ENCODE data around the gene GID4.

DNA sequence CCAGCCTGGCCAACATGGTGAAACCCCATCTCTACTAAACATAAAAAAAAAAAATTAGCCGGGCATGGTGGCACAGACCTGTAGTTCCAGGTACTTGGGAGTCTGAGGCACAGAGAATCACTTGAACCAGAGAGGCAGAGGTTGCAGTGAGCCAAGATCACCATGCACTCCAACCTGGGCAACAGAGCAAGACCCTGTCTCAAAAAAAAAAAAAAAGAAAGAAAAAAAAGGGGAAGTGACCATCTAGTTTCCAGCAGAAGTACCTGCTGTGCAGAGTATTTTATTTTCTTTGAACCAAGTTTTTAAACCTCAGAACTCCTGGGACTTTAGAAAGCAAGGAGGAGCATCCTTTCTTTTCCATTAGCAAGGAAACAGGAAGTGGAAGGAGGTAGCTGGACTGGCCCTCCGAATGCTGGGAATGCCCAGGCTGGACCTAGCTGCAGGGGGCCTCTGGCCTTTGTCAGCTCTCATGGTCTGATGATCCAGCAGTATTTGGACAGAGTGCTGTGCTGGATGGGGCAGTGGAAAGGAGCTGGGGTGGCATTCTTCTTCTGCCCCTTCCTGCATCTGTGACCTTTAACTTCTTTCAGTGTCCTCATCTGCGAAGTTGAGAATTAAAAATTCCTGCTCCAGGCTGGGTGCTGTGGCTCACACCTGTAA lies 6.6 kb downstream of the GID4 start:
- TF ChIP-seq, protein P1, sequence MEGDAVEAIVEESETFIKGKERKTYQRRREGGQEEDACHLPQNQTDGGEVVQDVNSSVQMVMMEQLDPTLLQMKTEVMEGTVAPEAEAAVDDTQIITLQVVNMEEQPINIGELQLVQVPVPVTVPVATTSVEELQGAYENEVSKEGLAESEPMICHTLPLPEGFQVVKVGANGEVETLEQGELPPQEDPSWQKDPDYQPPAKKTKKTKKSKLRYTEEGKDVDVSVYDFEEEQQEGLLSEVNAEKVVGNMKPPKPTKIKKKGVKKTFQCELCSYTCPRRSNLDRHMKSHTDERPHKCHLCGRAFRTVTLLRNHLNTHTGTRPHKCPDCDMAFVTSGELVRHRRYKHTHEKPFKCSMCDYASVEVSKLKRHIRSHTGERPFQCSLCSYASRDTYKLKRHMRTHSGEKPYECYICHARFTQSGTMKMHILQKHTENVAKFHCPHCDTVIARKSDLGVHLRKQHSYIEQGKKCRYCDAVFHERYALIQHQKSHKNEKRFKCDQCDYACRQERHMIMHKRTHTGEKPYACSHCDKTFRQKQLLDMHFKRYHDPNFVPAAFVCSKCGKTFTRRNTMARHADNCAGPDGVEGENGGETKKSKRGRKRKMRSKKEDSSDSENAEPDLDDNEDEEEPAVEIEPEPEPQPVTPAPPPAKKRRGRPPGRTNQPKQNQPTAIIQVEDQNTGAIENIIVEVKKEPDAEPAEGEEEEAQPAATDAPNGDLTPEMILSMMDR (IDR thresholded peaks at IDR 0.05) = no peak
- TF ChIP-seq POLR2A (IDR thresholded peaks at IDR 0.05) = no peak
